ENCODE measurements around the gene TAPT1.

DNA sequence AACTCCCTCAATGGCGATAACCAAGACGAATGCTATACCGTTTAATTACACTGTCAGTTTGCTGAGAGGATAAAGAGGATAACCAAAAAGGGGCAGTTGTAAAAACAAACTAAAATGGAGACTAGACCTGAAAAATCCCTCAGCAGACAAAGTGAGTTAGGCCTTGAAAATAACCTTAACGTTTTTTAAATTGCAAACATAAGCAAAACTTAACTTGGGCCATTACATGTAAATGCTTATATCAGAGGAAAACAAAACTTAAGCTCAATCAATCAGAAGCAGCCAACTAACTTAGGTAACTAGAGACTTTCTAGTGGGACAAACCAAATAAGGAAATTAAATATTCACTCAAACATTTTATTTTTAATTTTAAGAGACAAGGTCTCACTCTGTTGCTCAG is 17.0 kb upstream of the TAPT1 start:
- TF ChIP-seq POLR2A (IDR thresholded peaks at IDR 0.05; ENCODE audit: low read depth, low read length) (no peak), POLR2AphosphoS5 (IDR thresholded peaks at IDR 0.05; ENCODE audit: low read depth, low read length) (no peak)

Data from GM12892 (cell line).